NCI-H1048 (cell line): ENCODE data around the gene CBFA2T3.
"Not testable (repeated sequence)": the region's sequence is repeated elsewhere in the genome, so short reads cannot be mapped to it uniquely, and the experiment has no call there.

Source experiments
- DNase-seq: peaks from one replicate; lab custom pipeline; 2025; lab: John Stamatoyannopoulos, UW

CBFA2T3 gene

DNA sequence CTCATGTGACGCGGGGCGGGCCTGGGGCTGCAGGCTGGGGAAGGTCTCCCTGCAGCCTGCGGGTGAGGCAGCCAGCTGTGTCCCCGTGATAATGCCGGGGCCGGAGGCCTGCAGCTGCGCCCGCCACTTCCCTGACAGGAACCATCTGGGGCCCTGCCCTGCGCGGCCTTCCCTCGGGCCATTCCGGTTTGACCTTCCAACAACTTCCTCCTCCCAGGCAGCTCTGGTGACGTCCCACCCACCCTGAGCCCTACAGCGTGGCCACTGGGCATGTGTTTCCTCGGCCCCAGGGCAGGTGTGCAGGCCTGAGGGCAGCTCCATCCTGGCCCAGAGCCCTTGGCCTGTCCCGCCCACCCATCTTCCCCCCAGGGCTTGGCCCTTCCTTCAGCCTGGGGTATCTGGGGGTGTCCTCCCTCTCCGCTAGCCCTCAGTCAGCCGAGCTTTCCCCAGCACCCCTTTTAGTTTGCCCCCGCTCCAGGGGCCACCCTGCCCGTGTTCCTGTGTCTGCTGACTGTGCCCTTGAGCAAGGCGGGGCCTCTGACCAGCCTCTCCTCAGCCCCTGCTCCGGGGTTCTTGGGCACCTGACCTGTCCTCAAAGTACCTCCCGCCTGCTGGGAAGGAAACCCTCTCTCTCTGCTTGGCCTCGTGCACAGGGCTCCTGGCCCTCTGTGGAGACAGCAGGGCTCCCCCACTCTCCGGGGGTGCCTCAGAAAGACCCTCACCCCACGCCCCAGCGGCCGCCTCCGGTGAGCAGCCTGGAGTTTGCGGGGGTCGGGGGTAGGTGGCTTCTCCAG lies at the start of gene CBFA2T3:
Gene CBFA2T3, minus strand, starts transcription at position 190 of the 794 bp plus-strand sequence. CDS start 400 bp downstream, outside the sequence.
- no peak for DNase-seq

DNA sequence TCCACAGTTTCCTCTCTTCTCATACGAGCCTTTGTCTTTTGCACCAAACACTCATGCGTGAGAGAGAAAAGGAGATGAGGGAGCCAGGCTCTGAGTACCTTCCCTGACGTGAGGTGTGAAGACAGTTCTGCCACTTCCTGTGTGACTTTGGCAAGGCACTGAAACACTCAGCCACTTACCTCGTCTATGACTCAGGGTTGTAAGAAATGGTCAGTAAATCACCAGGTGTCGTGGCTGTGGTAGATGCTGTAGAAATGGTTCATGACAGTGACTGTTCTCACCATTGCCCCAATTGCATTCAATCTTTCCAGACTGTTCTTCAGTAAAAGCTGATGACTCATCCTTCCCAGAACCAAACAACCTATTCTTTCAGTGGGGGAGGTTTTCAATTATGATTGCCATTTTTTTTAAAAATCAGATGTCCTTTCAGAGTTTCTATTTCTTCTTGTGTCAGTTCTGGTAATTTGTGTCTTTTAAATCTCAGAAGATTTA lies 49.2 kb upstream of the CBFA2T3 start:
- no peak for DNase-seq

DNA sequence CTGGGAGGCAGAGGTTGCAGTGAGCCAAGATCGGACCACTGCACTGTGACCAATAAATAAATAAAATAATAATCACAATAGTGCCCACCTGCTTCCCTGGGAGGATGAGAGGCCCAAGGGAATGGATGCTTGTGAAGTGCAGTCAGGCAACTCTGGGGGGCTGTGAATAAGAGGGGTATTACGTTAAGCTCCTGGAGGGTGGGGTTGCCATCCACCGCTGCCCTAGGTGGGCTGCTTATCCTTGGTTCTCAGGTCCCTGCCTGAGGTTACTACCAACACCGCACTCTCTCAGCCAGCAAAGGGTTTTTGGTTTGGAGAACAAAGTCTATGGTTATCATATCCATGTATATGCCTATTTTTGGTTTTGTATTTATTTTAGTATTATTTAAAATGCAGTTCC lies 48.6 kb upstream of the CBFA2T3 start:
- DNase-seq = no peak

DNA sequence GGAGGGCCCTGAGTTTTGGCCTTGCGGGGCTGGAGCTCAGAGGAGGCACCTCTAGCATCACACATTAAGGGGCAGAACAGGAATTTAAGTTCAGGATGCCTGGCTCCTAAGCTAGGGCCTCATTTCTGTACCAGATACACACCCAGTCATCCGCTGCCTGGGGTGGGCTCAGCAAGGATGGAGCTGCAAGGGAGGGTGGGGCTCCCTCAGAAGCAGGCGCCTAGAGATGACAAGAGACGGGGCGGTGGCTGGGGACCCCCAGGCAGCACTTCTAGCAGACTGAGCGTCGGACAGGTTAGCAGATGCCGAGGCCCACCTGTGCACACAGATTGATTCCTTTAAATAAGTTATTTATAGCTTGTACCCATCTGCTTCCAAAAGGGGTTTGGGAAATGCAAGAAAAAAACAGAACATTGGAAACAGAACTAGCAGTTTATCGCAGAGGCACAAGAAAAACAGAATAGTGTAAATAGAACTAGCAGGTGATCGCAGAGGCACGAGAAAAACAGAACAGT lies 47.6 kb upstream of the CBFA2T3 start:
- DNase-seq = no peak

DNA sequence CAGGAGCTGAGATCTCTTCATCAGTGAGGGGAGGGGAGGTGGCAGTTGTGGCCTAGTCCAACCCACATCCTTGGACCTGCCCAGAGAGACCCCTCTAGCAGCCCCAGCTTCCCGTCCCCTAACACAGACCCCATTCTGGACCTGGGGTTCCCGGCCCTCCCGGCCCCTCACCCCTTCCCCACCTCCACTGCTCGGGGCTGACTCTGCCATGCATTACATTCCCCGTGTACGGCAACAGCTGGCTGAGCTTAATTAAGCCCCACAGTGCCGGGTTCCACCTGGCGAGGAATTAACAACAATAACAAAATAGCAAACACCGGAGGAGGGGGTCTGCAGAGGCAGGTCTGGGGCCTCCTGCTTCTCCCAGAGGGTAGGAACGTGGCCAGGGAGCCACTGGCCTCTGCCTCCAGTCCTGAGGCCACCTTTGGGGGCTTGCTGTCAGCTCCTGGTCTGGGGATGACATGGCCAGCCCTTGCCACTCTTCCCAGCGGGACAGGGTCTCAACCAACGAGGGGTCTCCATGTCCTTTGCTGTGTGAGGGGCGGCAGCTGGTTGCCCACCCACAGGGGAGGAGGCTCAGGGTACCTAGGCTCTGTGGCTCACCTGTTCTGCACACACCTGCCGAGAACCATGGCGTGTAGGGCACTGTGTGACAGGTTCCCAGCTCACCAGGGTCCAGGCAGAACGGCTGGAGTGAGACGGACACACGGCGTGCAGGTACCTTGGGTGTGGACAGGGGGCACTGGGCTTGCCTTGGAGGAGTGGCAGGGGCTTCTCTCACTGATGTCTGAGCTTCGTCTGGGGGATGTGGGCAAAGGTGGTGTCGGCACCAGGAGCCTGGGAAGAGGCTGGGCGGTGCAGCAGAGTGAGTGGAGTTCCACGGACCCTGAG lies 46.9 kb upstream of the CBFA2T3 start:
- DNase-seq = no peak

DNA sequence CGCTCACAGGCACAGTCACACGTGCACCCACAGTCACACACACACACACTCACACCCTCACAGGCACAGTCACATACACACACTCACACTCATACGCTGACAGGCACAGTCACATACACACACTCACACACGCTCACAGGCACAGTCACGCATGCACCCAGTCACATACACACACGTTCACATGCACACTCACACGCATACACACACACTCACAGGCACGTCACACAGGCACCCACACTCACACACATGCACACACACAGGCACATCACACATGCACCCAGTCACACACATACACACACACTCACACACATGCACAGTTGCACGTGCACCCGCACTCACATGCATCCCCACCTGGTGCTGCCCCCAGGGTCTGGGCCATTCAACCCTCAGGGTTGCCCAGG lies 46.1 kb upstream of the CBFA2T3 start:
- DNase-seq = no peak

DNA sequence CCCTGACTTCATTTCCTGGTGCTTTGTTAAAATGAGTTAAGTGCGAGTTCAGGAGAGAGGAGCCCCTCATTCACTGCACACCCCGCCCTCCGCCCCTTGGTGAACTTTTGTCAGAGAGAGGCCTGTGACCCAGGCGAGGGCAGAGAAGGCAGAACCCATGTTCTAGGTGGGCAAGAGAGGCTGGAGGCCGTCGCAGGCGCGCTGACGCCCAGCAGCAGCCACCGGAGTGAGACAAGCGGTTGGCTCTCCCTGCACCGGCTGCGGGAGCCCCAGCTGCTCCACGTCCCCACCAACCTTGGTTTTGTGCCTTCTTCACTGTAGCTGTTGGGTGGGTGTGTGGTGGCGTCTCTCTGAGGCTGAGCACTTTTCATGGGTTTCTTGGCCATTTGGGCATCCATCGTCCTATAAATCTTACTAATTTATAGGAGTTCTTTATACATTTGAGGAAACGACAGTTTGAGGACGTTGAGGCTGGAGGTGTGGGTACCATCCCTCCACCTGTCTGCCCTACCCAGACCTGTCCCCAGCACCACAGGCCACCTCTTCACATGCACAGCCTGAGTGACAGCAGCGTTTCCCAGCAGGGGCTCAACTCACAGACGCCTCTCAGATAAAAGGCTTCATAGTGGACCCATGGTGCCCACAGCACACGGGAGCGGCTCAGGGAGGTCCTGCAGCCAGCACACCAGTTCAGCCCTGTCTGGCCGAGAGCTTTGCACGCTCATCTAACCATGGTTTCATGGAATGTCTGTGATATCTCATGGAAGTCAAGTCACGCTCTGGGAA lies 45.2 kb upstream of the CBFA2T3 start:
- no peak for DNase-seq

DNA sequence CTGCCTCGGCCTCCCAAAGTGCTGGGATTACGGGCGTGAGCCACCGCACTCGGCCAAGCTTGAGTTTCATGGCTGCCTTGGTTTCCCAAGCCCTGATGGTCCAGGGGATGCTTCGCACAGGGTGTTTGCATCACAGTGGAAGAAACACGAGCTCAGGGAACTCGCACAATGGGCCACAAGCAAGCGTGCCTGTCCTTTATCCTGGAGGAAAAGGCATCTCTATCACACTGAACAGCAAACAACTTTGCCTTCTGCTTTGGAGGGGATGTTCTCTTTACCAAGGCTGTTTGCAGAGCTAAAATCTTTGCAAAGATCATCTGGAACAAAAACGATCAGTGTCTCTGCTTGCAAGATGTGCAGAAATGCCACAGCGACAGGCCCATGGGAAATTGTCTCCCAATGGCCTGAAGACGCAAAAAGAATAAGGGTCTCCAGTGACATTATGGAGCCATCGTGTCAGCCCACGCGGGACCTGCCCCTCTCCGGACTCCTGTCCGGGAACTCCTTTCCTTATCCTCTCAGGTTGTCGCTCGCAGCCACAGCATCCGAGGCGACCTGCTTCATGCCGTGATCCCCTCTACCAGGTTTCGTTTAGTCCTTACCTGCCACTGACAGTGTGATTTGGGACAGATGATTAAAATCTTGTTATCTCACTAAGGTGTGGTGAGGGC lies 44.1 kb upstream of the CBFA2T3 start:
- DNase-seq = no peak

DNA sequence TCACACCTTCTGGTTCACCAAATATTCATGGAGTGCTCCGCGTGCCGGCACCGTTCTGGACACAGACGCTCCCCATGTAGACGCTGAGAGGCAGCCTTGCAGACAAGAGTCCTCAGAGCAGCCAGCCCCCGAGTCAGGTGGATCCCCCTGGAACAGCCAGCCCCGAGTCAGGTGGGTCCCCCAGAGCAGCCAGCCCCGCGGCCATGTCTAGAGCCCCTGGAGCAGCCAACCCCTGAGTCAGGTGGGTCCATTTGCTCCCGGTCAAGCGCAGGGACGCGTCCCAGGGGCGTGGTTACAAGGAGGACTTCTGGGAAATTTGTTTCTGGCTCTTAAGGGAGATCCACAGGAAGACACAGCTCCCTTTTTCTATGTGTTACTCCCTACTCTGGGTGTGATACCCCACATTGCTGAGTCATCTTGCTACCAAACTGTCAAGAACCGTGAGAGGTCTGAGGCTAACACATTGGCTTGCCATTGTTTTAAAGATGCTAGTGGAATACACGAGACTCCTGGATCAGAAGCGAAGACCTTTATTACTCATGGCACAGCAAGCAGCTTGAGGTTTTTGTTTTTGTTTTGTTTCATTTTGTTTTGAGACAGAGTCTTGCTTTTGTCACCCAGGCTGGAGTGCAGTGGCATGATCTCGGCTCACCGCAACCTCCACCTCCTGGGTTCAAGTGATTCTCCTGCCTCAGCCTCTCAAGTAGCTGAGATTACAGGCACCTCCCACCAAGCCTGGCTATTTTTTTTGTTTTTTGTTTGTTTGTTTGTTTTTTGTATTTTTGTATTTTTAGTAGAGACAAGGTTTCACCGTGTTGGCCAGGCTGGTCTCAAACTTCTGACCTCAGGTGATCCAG lies 43.3 kb upstream of the CBFA2T3 start:
- DNase-seq = no peak

DNA sequence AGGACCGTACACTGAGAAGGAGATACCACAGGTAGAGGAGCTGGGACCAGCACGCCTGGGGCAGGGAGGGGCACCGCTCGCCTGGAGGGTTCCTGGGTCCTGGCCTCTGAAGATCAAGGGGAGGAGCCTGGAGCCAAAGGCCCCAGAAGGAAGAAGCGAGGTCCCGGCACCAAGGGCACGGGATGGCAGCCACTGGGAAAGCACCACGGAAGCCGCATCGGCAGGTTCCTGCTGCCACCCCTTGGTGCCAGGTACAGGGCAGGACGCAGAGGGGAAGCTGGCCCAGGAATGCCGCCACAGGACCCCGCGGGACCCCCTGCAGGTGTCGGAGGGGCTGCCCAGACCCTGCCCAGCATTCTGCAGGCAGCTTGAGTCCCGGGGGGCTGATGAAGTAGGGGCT lies 42.5 kb upstream of the CBFA2T3 start:
- DNase-seq = no peak

DNA sequence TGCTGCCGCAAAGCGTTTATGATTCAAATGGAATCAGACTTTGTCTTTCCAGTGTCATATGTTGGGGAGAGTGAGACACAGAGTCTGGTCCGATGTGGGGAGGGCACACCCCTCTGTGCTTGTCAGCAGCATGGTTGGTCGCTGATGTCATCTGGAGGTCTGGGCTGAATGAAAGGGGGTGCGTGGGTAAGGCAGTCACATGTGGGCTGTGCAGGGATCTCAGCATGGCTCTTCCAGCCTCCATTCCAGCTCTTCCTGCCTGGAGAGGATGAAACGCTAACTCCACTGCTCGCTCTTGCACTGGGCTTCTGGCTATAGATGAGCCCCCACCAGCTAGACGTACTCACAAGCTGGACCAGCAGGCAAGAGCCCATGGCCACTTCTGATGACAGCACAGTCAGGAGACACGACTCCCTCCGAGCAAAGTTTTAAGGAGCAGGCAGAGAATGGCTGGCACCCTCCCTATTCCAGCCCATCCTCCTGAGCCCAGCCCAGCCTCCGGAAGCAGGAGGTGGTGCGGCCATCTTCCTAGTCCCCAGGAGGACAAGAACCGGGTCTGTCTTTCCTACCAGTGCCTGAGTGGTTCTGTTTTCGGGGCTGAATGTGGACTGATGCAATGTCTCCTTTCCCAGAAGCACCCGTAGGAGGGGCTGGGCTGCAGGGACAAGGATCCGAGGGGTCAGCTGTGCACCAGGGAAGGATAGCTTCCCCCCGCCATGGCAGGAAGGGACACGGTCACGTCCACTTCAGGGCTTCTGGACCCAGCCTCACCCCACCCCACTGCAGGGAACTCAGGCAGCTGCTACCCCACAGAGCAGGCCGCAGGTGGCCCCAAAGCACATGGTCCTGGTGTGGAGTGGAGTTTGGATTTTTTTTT lies 41.5 kb upstream of the CBFA2T3 start:
- DNase-seq = no peak

DNA sequence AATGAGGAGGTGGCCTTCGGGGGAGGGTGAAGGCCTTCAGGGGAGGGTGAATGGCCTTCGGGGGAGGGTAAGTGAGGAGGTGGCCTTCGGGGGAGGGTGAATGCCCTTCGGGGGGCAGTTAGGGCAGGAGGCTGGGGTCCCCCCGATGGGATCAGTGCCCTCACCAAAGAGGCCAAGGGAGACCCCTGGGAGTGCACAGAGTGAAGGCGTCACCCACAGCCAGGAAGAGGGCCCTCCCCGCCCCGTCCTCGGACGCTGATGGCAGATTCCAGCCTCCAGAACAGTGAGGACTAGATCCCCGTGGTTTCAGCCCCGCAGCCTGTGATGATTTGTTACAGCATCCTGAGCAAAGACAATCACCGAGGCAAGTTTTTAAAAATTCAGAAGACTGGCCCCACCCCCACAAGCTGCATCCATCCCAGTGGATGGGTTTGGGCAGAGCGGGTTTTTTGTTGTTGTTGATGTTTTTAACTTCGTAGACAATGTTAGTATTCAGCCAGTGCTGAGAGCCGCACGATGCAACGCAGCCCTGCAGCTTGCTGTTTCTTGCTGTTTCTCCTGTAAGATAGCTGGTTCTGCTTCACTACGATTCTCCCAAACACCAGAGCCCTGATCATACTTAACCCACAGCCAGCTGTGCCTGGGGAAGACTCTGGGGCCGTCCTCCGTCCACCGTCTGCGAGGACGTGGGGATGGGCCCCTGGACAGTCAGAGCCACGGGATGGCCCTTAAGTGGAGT lies 40.7 kb upstream of the CBFA2T3 start:
- DNase-seq = no peak

DNA sequence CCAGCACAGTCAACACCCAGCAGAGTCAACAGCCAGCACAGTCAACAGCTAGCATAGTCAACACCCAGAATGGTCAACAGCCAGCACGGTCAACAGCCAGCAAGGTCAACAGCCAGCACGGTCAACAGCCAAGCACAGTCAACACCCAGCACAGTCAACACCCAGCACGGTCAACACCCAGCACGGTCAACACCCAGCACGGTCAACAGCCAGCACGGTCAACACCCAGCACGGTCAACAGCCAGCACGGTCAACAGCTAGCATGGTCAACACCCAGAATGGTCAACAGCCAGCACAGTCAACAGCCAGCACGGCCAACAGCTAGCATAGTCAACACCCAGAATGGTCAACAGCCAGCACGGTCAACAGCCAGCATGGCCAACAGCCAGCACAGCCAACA lies 39.6 kb upstream of the CBFA2T3 start:
- DNase-seq = not testable (repeated sequence)

DNA sequence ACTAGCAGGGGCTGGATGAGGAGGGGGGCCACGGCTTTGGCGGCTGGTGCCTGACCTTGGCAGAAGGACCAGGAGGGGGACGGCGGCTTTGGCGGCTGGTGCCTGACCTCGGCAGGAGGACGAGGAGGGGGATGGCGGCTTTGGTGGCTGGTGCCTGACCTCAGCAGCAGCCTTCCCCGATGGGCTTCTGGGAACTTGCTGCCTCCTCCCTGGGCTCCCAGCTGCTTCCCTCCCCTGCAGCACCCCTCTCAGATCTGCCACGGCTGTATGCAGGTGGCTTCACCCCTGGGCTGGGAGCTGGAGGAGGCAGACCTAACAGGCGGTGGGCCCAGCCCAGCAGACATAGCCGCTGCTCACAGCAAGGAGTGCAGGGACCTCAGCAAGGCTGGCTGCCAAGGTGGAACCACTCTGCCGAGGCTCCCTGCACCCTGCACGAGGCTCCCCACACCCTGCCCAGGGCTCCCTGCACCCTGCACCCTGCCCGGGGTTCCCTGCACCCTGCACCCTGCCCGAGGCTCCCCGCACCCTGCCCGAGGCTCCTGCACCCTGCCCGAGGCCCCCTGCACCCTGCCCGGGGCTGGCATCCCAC lies 38.4 kb upstream of the CBFA2T3 start:
- DNase-seq = no peak

DNA sequence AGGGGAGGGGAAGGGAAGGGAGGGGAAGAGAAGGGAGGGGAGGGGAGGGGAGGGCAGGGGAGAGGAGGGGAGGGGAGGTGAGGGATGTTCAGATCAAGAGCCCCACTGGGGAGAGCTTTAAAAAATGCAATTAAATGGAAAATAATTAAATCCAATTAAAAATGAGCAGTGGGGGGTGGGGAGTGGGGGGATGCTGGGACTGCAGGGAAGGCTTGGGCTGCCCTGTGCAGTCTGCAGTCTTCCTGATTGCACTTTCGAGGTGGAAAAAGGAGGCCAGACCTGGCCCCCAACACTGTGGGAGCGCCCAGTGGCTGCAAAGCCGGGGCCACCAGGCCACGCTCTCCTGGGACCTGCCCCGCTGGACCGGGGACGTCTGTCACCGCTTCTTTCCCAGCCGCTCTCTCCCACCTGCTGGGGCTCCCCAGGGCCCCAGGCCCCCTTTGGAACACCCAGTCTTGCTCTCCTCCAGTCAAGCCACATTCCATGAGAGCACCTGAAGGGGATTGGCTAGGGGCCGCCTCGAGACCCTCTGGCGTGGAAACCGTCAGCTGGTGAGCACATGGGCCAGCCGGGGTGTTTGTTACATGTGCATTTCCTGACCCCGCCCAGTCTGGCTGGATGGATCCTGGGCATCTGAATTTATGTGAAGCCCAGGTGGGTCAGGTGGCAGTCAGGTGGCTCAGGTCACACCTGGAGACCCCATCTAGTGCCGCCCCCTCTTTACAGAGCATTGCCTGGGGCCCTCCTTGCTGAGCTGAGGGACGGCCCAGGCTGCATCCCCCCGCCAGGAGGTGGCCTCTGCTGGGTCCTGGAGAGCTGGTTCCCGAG lies 37.6 kb upstream of the CBFA2T3 start:
- DNase-seq = no peak

DNA sequence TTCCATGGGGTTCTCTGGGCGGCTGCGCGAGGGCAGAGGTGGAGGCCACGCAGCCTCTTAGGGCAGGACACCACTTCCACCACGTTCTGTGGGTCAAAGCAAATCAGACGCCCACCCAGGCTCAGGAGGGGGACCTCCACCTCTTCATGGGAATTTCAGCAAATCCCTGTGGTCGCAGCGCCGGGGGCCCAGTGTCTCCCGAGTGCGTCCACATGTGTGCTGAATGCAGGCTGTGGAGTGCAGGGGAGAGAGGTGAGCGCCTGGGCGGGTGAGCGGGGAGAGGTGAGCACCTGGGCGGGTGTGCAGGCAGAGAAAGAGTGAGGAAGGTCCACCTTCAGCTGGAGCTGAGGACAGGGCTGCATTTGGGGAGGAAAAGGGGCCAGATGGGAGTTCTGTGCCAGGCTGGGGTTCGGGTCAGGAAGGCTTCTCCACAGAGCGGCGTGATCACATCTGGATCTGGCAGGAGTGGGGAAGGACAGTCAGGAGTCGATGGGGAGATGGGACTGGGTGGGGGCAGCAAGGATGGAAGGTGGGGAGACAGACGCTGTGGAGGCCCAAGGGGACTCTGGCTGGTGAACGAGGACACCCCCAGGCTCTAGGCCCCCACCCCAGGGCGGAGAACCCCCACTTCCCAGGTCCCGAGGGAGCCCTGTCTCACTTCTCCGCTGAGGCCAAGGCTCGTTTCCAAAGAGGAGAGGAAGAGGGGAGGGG lies 36.8 kb upstream of the CBFA2T3 start:
- DNase-seq = no peak

DNA sequence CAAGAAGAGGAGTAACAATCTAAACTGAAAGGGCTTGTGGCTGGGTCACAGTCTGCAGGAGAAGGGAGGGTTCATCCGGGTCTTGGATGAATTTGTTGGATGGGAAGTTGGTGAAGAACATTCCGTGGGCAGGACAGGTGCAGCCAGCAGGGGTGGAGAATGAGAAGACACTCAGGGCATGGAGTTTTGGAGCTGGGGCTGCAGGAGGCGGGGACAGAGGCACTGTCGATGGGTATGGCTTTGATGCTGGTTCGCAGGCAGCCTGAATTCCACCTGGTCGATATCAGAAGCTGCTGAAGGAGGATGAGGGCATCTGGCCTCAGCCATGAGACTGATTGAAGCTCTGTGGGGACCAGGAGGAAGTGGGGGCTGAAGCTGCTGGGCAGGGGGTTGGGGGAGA lies 36.1 kb upstream of the CBFA2T3 start:
- no peak for DNase-seq
